Heart right ventricle (tissue), 16 donors: ENCODE measurements around the gene MRPL49. TPM values are rescaled to one million over a fixed set of nuclear protein-coding genes. Genes with fewer than 3 reads are reported as not detected.

Source experiments
- ATAC-seq, 8 donors: fragments of 200-7000 bp; cut with Tn5 transposase; one replicate each; pipeline ENCODE4 v1.9.1; 2020; ENCODE audit warnings: mild to moderate bottlenecking in 8 of 8, moderate library complexity in 8 of 8, moderate number of reproducible peaks in 1 of 8
- DNase-seq, 2 donors: peaks; one replicate each; pipeline ENCODE4 v3.0.0-alpha.2; 2020
- H3K27ac ChIP-seq, 10 donors: fragments of 200-600 bp; sonication (generic) in 2 of 10; one replicate each; pipeline versions ENCODE4 v1.5.0 to v1.8.0; 2020 to 2022; ENCODE audit warnings: mild to moderate bottlenecking in 3 of 10
- H3K27me3 ChIP-seq, 7 donors: fragments of 200-600 bp; one replicate each; pipeline ENCODE4 v1.8.0; 2021 to 2022; ENCODE audit warnings: mild to moderate bottlenecking in 2 of 7
- H3K36me3 ChIP-seq, 9 donors: fragments of 200-600 bp; sonication (generic) in 1 of 9; one replicate each; pipeline versions ENCODE4 v1.5.0 to v1.8.0; 2020 to 2022; ENCODE audit warnings: mild to moderate bottlenecking in 2 of 9
- H3K4me1 ChIP-seq, 9 donors: fragments of 200-600 bp; sonication (generic) in 1 of 9; one replicate each; pipeline versions ENCODE4 v1.5.0 to v1.8.0; 2020 to 2022; ENCODE audit warnings: mild to moderate bottlenecking in 4 of 9
- H3K4me3 ChIP-seq, 10 donors: fragments of 200-600 bp; sonication (generic) in 2 of 10; one replicate each; pipeline versions ENCODE4 v1.5.0 to v1.8.0; 2020 to 2022; ENCODE audit warnings: mild to moderate bottlenecking in 7 of 10, moderate library complexity in 2 of 10
- H3K9me3 ChIP-seq, 11 donors: fragments of 200-600 bp in 10 of 11; sonication (generic) in 2 of 11; one replicate each; pipeline versions ENCODE4 v1.5.0 to v1.8.0; 2013 to 2022; ENCODE audit warnings: mild to moderate bottlenecking in 2 of 11, control low read depth in 1 of 11, moderate library complexity in 1 of 11
- CTCF ChIP-seq, 9 donors: fragments of 200-600 bp; sonication (generic) in 2 of 9; IDR thresholded peaks; one replicate each; pipeline versions ENCODE4 v1.5.0 to v1.8.0; 2021 to 2022; ENCODE audit warnings: antibody characterized with exemption in 9 of 9, mild to moderate bottlenecking in 5 of 9, moderate library complexity in 1 of 9
- WGBS, 2 donors: extraction: QIAGEN DNeasy Blood & Tissue Kit; methylation state at CpG; one replicate each; pipeline ENCODE4 v1.1.7; 2013; ENCODE audit warnings: inconsistent platforms in 1 of 2; 5-methylcytosine and 5-hydroxymethylcytosine counted together
- intact Hi-C, 10 donors: fragments of 100-400 bp; cut with DNase I; formaldehyde crosslinking; loops; one replicate each; pipeline versions ENCODE4 v1.11.1 to v1.14.2; 2022
- polyA plus RNA-seq, 2 donors: library from polyadenylated mRNA; stranded (reverse); fragments of 200-250 nt; gene quantifications; one replicate each; pipeline ENCODE4 v1.2.3, GENCODE V29; 2013
- total RNA-seq, 10 donors: library from RNA; stranded (reverse); fragmentation: NEBNext Ultra II Directional in 3 of 10; extraction: Animal tissue kit (Norgen Biotek cat#: 25700) in 3 of 10; gene quantifications; one replicate each; pipeline versions ENCODE4 v1.2.1 to v1.2.4, GENCODE V29; 2021 to 2023
- donor health status: Arrhythmogenic right ventricular cardiomyopathy.
- donor health status: ischemic (EF 13 %, LVEDD 7.1; RV severe dilation, severe dysfunction).
- donor health status: healthy with polysubstance abuse.
- donor health status: DM: no; HTN: yes; CAD: no.
- donor health status: DM: no; HTN: no; CAD: no.
- donor health status: ischemic (EF 25% LVEDD 6.9; RV normal size, moderate dysfunction).
- donor health status: ischemic (EF 25% LVEDD 5.7; RV mildly dilated, moderate dysfunction).
- donor health status: healthy.
- donor health status: DM: yes; HTN: yes; CAD: no.
- donor health status: Ischemic cardiomyopathy.
- donor health status: ischemic (EF 35%, LVEDD 5.7; RV mildly dilated, moderate dysfunction).
- donor health status: nonischemic (EF 11% LVEDD 7.7; RV severe dilation, severe dysfunction).
- donor health status: DM: yes; HTN: yes; CAD: no.
- donor health status: PGD.
- donor health status: ischemic (EF 29% LVEDD 5.4; RV normal size, mild dysfunction).
- donor health status: nonischemic (EF 23%, LVEDD 6.1; RV moderate dilation, normal function).

The MRPL49 gene
- total and polyA plus RNA-seq, 12 donors = 6.4 to 44.8 (median 39.3) TPM

- DNase-seq (no peak), ATAC-seq (no peak)
- WGBS, 2 donors = 89 to 90% methylated on average over 12 of the region's 12 CpGs
- Histone ChIP-seq H3K9me3 (no peaks in the 10 kb centered on the region), H3K27ac (no peak overlapping the region), H3K4me1 (peaks cover 3 to 28% (median 21%) of the 10 kb centered on the region in 9 donors), H3K27me3 (no peaks in the 10 kb centered on the region), H3K4me3 (no peak overlapping the region), H3K36me3 (peaks cover 7 to 76% (median 61%) of the 10 kb centered on the region in 9 donors)
- TF ChIP-seq CTCF (IDR thresholded peaks at IDR 0.05) = no peak
- intact Hi-C loops = no loop called here
Measured at GRCh38 chr11:65125197-65126056, 3.3 kb downstream of the MRPL49 start.

GRCh38 chr11:65126624-65127274, 4.6 kb downstream of the MRPL49 start:
- Histone ChIP-seq H3K27ac (no peak overlapping the region), H3K27me3 (no peaks in the 10 kb centered on the region), H3K4me3 (no peak overlapping the region), H3K4me1 (peaks cover 0 to 17% (median 11%) of the 10 kb centered on the region in 9 donors), H3K36me3 (peaks cover 7 to 80% (median 69%) of the 10 kb centered on the region in 9 donors), H3K9me3 (no peaks in the 10 kb centered on the region)
- 77 to 80% methylated on average over 6 of the region's 6 CpGs for WGBS, 2 donors
- no peak for DNase-seq
- TF ChIP-seq CTCF (IDR thresholded peaks at IDR 0.05) = no peak
- intact Hi-C loops = no loop called here
- no peak for ATAC-seq

GRCh38 chr11:65127473-65128181, 5.5 kb downstream of the MRPL49 start:
- no peak for DNase-seq
- H3K36me3 ChIP-seq = peaks cover 7 to 89% (median 73%) of the 10 kb centered on the region in 9 donors
- intact Hi-C loops = no loop called here

More at GRCh38 chr11:65127473-65128181, 5.5 kb downstream of the MRPL49 start:
- H3K27me3 ChIP-seq = no peaks in the 10 kb centered on the region
- H3K4me1 ChIP-seq = peaks cover 3 to 20% (median 12%) of the 10 kb centered on the region in 9 donors
- TF ChIP-seq CTCF (IDR thresholded peaks at IDR 0.05) = no peak
- H3K9me3 ChIP-seq = no peaks in the 10 kb centered on the region
- no peak overlapping the region for H3K27ac ChIP-seq
- no peak for ATAC-seq
- WGBS, 2 donors = 80 to 84% methylated on average over 12 of the region's 12 CpGs
- H3K4me3 ChIP-seq = no peak overlapping the region
